Ishikawa (cell line): ENCODE data around the gene MMP11.

Experiments
- CEBPB ChIP-seq: IDR thresholded peaks from 2 replicates; pipeline ENCODE4 v1.6.1; 2012
- CREB1 ChIP-seq: IDR thresholded peaks from 2 replicates; pipeline ENCODE4 v1.6.1; 2012; ENCODE audit warnings: low read depth
- EGR1 ChIP-seq: IDR thresholded peaks from 2 replicates; pipeline ENCODE4 v1.6.1; 2012
- EP300 ChIP-seq: IDR thresholded peaks from 2 replicates; pipeline ENCODE4 v1.6.1; 2012; ENCODE audit warnings: borderline replicate concordance
- MAX ChIP-seq: IDR thresholded peaks from 2 replicates; pipeline ENCODE4 v1.6.1; 2012
- NFIC ChIP-seq: IDR thresholded peaks from 2 replicates; pipeline ENCODE4 v1.6.1; 2012
- RAD21 ChIP-seq: IDR thresholded peaks from 2 replicates; pipeline ENCODE4 v1.6.1; 2012; ENCODE audit warnings: low read depth
- REST ChIP-seq: IDR thresholded peaks from 2 replicates; pipeline ENCODE4 v1.6.1; 2012; ENCODE audit warnings: low read depth, mild to moderate bottlenecking
- TAF1 ChIP-seq: IDR thresholded peaks from 2 replicates; pipeline ENCODE4 v1.6.1; 2012; ENCODE audit warnings: low read depth, mild to moderate bottlenecking
- TCF12 ChIP-seq: IDR thresholded peaks from 2 replicates; pipeline ENCODE4 v1.6.1; 2012; ENCODE audit warnings: low read depth
- USF1 ChIP-seq: IDR thresholded peaks from 2 replicates; pipeline ENCODE4 v1.6.1; 2012
- YY1 ChIP-seq: IDR thresholded peaks from 2 replicates; pipeline ENCODE4 v1.6.1; 2012; ENCODE audit warnings: low read depth
- ZBTB7A ChIP-seq: IDR thresholded peaks from 2 replicates; pipeline ENCODE4 v1.6.1; 2012; ENCODE audit warnings: low read depth

- TF ChIP-seq MAX (no peak), EGR1 (no peak), TAF1 (no peak), CREB1 (no peak), RAD21 (no peak), CEBPB (no peak), NFIC (no peak), YY1 (no peak), EP300 (no peak), REST (no peak), TCF12 (no peak), ZBTB7A (no peak), USF1 (no peak)
Measured at GRCh38 chr22:23796461-23796860, 23.8 kb downstream of the MMP11 start.
